Fibroblast of skin of left quadriceps (primary cell): ENCODE measurements around the gene EXOSC5.
"Not testable (repeated sequence)": the region's sequence is repeated elsewhere in the genome, so short reads cannot be mapped to it uniquely, and the experiment has no call there.

Experiments
- DNase-seq, 2 experiments: peaks; one replicate each; pipeline ENCODE4 v3.0.0-alpha.2; 2013; ENCODE audit warnings: low read depth in 2 of 2

Gene EXOSC5

DNA sequence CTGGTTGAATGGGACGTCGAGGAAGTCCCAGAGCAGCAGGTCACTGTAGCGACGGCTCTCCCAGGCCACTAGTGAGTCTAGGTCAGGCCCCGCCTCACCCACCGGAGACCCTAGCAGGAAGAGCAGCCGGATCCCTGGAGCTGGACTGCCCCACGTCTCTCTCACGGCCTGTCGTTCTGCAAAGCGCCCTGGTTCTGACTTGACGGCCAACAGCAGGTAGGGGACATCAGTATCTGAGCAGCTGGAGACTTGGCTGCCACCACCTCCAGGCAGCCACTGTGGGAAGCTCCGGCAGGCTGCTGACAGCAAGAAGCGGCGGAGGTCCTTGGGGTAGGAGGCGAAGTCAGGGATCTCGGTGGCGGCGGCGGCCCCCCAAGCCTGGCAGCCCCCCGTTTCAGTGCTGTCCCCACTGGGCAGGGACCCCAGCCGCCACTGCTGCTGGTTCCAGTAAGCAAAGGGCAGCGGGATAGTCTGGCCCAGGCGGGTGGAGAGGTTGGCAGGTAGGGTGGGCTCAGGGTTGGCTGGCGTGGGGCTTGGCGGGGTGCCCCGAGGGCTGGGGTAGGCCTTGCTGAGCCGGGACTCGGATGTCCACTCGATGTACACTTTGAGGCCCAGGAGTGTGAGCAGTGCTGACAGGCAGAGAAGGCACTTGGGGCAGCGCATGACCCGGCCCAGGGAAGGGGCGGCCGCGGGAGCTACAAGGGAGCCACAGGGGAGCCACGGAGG, 29.1 kb upstream of the EXOSC5 start:
- no peak for DNase-seq

DNA sequence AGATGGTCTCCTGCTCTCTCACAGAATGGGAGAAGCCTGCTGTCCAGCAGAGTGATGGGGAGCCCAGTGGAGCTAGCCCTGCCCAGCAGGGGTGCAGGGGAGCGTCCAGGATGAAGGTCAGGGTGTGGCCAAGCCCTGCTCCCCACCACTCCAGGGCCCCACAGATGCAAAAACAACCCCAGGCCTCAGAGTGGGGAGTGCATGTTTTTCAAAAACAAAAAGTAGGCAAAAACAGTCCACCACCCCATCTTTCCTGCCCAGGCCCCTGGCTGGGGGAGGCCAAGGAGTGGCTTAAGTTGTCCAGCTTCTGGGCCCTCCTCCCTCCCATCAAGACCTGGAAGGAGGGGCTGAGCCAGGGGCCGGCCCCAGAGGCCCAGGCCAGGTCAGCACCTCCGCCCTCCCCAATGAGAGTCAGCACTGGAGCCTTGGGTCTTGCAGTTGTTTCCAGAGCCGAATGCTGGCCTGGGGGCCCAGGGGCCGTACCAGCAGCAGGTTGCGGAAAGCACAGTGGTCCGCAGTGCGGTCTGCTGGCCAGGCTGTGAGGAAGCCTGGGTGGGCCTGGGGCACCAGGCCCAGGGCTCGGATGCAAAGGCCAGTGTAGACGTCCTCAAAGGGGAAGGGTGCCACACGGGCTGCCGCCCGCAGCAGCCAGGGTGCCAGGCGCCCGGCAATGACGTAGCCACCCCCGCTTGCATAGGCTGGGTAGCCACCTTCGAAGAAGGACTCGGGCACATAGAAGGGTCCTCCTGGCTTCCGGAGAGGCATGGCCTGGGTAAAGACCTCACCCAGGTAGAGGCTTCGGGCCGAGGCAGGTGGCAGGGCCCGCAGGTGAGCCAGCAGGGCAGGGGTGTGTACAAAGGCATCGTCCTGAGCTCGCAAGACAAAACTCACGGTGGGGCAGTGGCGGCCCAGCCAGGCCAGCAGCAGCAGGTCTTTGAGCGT, 28.3 kb upstream of the EXOSC5 start:
- no peak for DNase-seq

DNA sequence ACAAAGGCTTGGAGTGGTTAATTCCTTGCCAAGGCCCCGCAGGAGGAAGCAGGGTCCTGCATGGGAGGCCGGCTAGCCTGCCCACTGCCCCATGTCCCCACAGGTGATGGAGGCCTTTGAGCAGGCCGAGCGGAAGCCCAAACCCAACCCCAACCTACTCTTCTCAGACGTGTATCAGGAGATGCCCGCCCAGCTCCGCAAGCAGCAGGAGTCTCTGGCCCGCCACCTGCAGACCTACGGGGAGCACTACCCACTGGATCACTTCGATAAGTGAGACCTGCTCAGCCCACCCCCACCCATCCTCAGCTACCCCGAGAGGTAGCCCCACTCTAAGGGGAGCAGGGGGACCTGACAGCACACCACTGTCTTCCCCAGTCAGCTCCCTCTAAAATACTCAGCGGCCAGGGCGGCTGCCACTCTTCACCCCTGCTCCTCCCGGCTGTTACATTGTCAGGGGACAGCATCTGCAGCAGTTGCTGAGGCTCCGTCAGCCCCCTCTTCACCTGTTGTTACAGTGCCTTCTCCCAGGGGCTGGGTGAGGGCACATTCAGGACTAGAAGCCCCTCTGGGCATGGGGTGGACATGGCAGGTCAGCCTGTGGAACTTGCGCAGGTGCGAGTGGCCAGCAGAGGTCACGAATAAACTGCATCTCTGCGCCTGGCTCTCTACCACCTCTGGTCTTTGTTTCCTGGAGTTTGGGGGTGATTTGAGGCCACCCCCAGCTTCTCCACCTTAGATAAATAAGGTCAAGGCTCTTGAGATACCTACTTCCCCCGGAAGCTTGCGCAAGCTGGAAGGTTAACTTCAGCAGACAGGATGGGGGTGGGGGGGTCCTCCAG, 27.4 kb upstream of the EXOSC5 start:
- no peak for DNase-seq

DNA sequence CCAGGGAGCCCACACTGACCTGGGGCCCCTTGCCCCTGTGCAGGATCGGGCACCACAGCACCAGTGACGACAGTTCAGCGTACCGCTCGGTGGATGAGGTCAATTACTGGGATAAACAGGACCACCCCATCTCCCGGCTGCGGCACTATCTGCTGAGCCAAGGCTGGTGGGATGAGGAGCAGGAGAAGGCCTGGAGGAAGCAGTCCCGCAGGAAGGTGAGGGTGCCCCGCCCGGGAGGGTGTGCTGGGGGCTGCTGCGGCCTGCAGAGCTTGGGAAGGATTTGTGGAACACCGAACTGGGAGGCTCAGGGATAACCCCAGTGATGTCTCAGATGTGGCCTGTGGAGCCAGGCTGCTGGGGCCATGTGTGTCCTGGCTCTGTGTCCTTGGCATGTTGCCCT, 25.8 kb upstream of the EXOSC5 start:
- DNase-seq: no peak

DNA sequence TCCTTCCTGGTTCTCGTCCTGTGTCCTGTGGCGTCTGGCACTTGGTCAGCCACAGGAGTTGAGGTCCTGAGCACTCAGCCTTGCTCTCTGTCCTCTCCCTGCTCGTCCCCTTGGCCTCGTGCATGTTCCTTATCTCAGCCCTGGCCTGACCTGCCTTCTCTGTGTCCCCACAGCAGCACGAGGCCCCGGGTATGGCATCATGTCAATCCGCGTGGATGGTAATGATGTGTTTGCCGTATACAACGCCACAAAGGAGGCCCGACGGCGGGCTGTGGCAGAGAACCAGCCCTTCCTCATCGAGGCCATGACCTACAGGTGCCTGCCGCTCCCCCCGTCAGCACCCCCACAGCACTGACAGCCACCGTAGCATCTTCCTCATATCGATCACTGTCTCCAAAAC, 25.3 kb upstream of the EXOSC5 start:
- DNase-seq: no peak

DNA sequence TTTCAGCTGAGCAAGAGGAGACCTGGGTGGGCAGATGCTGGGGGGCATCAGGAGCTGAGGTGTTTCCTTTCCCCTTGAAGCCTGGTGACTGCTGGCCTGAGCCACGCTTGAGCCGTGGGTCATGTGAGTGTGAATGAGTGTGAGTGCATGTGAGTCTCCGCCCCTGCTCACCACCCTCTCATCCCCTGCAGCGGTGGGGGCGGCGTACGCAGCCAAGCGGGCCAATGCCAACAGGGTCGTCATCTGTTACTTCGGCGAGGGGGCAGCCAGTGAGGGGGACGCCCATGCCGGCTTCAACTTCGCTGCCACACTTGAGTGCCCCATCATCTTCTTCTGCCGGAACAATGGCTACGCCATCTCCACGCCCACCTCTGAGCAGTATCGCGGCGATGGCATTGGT, 24.8 kb upstream of the EXOSC5 start:
- DNase-seq: no peak

DNA sequence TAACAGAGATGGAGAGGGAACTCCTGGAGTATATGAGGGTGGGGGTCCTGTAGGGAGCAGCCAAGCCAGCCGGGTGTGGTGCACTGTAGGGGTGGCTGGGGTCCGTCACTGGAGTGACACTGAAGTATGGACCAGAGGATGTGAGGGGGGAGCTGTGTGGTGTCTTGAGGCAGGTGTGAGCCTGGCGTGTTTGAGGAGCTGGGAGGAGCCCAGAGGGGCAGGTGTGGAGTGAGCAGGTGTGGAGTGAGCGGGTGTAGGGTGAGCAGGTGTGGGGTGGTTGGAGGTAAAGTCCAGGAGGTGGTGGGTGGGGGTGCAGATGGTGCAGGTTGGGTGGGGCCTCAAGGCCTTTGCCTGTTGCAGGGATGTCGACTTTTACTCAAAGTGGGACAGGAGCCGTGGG, 24.2 kb upstream of the EXOSC5 start:
- DNase-seq: no peak

DNA sequence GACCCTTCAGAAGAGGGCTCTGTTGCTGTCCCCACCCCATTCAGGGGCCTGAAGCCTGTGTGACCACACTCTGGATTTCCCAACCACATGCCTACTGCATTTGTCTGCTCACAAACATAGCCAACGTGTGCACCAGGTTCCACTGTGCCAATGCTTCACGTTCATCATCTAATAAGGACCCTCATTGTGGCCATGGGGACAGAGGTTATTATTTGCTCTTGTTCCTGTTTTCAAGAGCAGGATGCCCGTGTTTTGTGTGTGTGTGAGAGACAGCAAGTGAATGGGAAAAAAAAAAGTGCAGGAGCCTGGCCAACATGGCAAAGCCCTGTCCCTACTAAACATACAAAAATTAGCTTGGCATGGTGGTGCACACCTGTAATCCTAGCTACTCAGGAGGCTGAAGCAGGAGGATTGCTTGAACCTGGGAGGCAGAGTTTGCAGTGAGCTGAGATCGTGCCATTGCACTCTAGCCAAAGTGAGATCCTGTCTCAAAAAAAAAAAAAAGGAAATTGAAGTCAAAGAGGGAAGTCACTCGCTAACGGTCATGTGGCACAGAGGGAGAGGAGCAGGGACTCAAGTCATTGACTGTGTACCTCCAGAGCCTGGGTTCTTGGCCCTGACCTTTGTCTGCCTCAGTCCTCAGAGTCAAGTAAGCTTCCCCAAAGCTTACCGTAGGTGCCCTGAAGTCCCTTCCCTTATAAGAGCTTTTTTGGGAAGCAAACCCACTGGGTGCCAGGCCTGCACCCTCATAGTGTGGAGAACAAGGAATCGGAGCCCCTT, 23.1 kb upstream of the EXOSC5 start:
- no peak for DNase-seq

DNA sequence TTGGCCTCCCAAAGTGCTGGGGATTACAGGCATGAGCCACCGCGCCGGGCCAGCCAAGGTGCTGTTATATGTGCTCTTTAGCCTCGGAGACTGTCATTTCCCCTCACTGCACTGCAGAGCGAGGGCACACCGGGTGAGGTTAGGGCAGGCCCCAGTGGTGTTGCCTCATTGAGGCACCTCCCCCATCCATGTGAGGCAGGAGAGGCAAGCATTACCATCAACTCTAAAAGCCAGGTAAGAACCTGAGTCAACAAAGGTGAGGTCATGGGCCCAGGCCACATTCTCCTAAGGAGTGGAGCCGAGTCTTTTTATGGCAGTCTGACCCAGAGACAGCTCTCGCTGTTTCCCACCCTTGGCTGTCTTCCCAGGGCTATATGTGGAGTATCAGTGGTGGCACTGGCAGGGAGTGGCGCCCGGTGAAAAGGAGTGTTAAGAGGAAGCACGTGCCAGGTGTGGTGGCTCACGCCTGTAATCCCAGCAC, 19.1 kb upstream of the EXOSC5 start:
- no peak for DNase-seq

DNA sequence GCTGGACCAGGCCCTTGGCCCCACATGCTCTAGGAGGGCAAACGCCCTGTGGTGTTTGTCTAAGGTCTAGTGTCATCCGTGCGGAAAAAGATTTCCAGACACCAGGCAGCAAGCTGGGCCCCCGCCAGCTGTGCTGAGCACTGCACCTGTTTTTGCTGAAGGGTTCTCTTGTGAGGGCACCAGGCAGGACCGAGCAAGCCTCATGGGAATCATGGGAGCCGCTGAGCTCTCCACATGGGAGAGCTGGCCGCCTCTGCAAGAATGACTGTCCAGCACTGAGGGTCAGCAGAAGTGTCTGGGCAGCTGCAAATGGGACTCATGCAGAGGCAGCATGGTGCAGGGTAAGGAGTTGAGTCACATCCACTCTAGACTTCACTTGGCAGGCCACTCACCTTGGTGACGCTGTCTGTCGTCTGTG, 18.0 kb upstream of the EXOSC5 start:
- no peak for DNase-seq

DNA sequence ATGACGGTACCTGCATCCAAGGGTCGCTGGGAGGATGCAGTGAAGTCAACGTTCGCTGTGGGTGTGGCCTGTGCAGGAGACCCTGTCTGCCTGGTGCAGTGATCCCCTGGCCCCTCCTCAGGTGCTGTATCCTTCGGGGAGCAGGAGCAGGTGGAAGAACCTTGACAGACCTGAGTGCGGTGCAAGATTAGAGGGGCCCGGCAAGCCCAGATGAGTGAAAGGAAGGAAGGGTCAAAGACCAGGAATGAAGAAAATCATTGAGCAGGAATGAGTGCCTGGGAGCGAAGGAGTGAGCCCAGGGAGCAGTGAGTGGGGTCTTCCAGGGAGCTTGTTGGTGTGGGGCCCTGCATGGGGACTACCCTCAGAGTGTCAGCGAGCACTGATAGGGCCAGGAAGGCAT, 17.3 kb upstream of the EXOSC5 start:
- DNase-seq: no peak

DNA sequence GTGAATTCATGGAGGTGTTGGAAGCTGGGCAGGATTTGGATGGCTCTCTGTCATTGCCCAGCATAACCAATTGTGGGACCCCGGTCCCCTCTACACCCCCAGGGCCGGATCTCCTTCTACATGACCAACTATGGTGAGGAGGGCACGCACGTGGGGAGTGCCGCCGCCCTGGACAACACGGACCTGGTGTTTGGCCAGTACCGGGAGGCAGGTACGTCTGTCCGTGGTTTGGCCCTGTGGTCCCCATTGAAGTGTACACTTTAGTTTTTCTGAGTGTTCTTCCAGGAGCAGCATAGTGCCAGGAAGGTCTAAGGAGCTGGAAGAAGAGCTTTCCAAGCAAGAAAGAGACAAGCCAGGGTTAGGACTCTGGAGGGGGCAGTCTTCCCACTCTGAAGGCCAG, 16.8 kb upstream of the EXOSC5 start:
- no peak for DNase-seq

DNA sequence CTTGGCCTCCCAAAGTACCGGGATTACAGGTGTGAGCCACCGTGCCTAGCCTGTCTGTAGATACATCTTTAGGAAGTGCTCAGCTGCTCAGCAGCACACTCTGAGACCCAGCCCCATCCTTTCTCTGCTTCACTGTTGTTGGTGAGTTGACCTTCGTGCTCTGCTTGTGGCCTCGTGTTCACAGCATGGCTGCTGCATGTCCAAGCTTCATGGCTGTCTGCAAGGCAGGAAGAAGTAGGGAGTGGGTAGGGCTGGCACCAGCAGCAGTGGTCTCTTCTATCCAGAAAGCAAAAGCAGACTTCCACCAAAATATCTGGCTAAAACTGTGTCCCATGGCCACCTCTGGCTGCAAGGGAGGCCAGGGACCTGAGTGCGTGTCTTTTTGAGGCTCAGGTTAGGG, 15.8 kb upstream of the EXOSC5 start:
- DNase-seq: no peak

DNA sequence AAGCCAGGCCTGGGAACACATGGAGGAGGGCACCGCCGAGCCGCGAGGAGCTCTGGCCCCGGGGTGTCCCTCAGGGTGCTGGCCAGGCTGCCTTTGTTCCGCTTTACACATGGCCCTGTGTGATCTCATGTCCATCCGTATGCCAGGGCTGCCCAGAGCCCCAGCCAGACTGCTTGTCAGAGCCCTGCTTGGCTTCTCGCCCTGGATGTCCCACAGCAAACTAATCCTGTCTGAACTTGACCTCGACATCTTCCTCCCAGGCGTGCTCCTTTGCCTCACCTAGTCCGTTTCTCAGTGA, 14.8 kb upstream of the EXOSC5 start:
- DNase-seq: no peak

DNA sequence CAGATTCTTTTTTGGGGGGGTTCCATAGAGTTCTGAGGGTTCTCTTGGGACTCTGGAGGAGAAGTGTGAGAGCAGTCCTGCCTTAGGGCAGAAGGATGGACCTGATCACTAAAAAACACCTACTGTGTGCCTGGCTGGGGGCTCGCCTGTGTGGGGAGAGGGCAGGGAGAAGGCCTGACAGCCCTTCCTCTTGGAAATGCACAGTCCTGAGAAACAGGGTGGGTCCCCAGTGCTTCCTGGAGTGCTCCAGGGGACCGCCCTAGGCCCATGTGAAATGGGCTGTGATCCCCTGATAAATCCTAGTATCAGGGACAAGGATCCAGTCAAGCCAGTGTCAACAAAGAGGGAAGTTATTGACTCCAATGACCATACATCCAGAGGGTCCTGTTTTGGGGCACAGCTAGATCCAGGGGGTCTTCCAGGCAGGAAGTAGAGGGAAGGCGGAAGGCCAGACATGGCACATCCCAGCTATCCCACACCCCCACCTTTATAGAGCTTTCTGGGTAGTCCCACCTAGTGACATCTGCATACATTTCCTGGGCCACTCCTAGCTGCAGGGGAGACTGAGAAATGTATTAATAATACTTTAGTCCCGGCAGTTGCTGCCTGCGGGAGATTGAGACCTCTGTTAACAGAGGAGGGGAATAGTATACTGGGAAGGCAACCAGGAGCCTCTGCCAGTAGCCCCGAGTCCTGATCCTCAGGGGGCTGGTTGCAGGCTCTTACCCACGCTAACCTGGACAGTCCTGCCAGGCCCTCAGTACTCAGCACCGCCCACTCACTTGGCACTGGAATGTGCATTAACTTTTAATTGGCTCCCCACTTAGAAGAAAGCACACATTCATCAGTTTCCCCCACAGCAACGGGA, 14.2 kb upstream of the EXOSC5 start:
- no peak for DNase-seq

DNA sequence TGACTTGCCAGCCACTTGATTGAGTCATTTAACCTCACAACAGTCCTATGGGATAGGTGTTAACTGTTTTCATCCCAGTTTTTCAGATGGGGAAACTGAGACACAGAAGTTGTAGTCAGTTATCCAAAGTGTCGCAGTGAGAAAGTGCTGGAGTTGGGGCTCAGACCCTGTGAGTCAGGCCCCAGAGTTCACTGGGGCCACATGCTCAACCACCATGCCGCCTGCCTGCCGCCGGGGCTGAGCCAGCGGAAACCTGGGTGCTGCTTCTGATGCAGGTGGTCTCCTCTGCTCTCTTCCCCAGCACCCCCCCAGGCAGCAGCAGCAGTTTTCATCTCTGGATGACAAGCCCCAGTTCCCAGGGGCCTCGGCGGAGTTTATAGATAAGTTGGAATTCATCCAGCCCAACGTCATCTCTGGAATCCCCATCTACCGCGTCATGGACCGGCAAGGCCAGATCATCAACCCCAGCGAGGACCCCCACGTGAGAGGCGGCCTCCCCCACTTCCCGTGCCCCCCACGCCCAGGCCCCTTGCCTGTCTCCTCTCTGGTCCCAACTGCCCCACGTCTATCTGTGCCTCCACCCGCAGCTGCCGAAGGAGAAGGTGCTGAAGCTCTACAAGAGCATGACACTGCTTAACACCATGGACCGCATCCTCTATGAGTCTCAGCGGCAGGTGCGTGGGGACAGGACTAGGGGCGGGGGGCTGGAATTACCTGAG, 13.3 kb upstream of the EXOSC5 start:
- DNase-seq: no peak

DNA sequence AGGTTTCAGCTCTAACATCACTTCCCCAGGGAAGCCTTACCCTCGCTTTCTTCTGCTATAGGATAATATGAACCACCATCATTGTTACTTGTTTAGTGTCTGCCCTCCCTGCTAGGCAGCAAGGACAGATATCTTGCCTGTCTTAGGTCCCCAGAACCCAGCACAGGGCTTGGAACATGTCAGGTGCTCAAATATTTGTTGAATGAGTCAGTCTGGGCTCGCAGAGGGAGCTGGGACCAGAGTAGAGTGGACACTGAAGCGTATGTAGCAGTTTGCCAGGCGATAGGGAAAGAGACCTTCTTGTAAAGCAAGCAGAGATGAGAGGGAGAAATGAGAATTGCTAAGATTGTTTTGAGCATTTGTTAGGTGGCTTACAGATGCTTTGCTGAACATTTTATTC, 12.1 kb upstream of the EXOSC5 start:
- no peak for DNase-seq

DNA sequence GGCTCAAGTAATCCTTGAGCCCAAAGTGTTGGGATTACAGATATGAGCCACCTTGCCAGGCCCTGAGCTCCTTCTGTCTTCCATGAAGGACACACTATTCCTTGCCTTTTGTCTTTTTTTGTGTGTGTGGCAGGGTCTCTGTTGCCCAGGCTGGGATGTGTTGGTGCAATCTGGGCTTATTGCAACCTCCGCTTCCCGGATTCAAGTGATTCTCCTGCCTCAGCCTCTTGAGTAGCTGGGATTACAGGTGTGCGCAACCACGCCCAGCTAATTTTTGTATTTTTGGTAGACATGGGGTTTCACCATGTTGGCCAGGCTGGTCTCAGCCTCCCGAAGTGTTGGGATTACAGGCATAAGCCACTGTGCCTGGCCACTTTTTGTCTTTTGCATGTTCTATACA, 11.7 kb upstream of the EXOSC5 start:
- DNase-seq: not testable (repeated sequence)

DNA sequence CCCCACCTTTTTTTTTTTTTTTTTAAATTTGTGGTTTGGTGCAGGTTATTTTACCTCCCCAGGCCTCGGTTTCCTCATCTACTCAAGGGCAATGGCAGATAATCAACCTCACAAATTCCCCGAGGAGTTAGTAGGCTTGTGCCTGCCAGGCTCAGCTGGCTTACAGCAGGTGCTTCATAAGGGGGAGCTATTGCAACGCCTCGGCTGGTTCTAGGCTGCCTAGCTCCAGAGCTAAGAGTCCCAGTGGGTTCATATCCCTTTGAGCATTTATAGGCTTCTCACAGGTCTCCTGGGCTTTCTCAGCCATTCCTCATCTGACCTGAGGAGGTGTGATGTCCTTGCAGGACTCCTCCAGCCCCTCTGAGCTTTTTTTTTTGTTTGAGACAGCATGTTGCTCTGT, 11.1 kb upstream of the EXOSC5 start:
- no peak for DNase-seq

DNA sequence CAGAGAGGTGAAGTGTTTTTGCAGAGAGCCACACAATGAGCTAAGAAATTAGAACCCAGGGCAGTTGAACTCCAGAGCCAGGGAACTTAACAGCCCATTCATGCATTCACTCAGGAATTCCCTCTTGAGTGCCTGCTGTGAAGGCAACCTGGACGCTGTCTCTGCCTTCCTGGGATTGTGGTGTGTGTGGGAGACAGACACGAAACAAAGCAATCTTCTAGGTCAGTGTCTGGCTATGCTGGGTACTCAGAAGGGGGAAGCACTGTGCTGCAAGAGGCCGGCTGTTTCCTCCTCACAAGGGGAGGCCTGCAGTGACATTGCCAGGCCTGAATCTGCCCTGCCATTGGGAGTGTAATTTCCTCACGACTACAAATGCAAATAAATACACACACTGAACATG, 10.1 kb upstream of the EXOSC5 start:
- DNase-seq: no peak
